CD4-positive, alpha-beta T cell (primary cell): Measurements from ENCODE around the gene MXI1. TPM values are rescaled to one million over a fixed set of nuclear protein-coding genes. Genes with fewer than 3 reads are reported as not detected.

Experiments
- ATAC-seq: fragments of 200-7000 bp; cut with Tn5 transposase; one replicate; pipeline ENCODE4 v1.10.0; 2022; ENCODE audit warnings: mild to moderate bottlenecking; ENCODE audit not compliant: poor library complexity
- CTCF ChIA-PET: fragments of 350-600 bp; sonication (Branson Sonifier 250); formaldehyde crosslinking; loops from one replicate; lab custom pipeline; 2021; ENCODE audit warnings: antibody characterized with exemption, inconsistent platforms; lab: Charles Lee
- POLR2A ChIA-PET: fragments of 350-600 bp; sonication (Branson Sonifier 250); formaldehyde crosslinking; loops from one replicate; lab custom pipeline; 2021; ENCODE audit warnings: antibody characterized with exemption, inconsistent platforms; lab: Charles Lee
- DNase-seq, 14 experiments: peaks; one replicate each; pipeline ENCODE4 v3.0.0-alpha.2; 2013 to 2020; ENCODE audit warnings: mixed read lengths in 2 of 14
- H3K27ac ChIP-seq, 2 donors: one replicate each; pipeline versions ENCODE4 v1.5.1 to v1.7.0; 2013; ENCODE audit warnings: low read length in 2 of 2, low read depth in 1 of 2, mild to moderate bottlenecking in 1 of 2
- H3K27me3 ChIP-seq, 2 experiments: 1 replicate in 1 of 2; 2 replicates in 1 of 2; pipeline versions ENCODE4 v1.6.1 to v1.7.0; 2013; ENCODE audit warnings: low read length in 2 of 2, control low read depth in 1 of 2, mild to moderate bottlenecking in 1 of 2, moderate library complexity in 1 of 2; ENCODE audit not compliant: insufficient read depth in 2 of 2, control insufficient read depth in 1 of 2
- H3K36me3 ChIP-seq: one replicate; pipeline ENCODE4 v1.6.1; 2013; ENCODE audit warnings: low read length, control low read depth; ENCODE audit not compliant: insufficient read depth
- H3K4me1 ChIP-seq: one replicate; pipeline ENCODE4 v1.6.1; 2013; ENCODE audit warnings: low read length, control low read depth; ENCODE audit not compliant: insufficient read depth
- H3K4me3 ChIP-seq: one replicate; pipeline ENCODE4 v1.5.1; 2013; ENCODE audit warnings: mild to moderate bottlenecking, low read length, moderate library complexity
- H3K9me3 ChIP-seq, 2 experiments: 1 replicate in 1 of 2; 2 replicates in 1 of 2; pipeline versions ENCODE4 v1.6.1 to v1.7.0; 2013; ENCODE audit warnings: low read length in 2 of 2, mild to moderate bottlenecking in 2 of 2, control low read depth in 1 of 2, moderate library complexity in 1 of 2; ENCODE audit not compliant: control insufficient read depth in 1 of 2, insufficient read depth in 1 of 2
- H3K27ac Mint-ChIP-seq: one replicate; pipeline ENCODE4 v1.8.0; 2020; ENCODE audit warnings: mixed read lengths
- H3K27me3 Mint-ChIP-seq: one replicate; pipeline ENCODE4 v1.8.0; 2021; ENCODE audit warnings: mixed read lengths
- H3K36me3 Mint-ChIP-seq: one replicate; pipeline ENCODE4 v1.8.0; 2021; ENCODE audit warnings: low read depth, mixed read lengths
- H3K4me1 Mint-ChIP-seq: one replicate; pipeline ENCODE4 v1.8.0; 2021; ENCODE audit warnings: low read depth, mixed read lengths
- H3K4me3 Mint-ChIP-seq: one replicate; pipeline ENCODE4 v1.8.0; 2020; ENCODE audit warnings: mild to moderate bottlenecking, mixed read lengths
- H3K9me3 Mint-ChIP-seq: one replicate; pipeline ENCODE4 v1.8.0; 2020; ENCODE audit warnings: mixed read lengths
- intact Hi-C, 2 experiments: fragments of 100-400 bp; cut with DNase I in 1 of 2; cut with micrococcal nuclease in 1 of 2; formaldehyde crosslinking; loops; one replicate each; pipeline versions ENCODE4 v1.15.1 to v1.9.0; 2023 to 2025; cut with DNase I, micrococcal nuclease
- total RNA-seq, 174 experiments: library from RNA in 2 of 174; stranded (reverse) in 2 of 174; gene quantifications; one replicate each; pipeline ENCODE4 v1.2.3 and lab custom pipeline; 2021 to 2026
- TF ChIP-seq, protein P1 (sequence below): fragments of 200-600 bp; IDR thresholded peaks from one replicate; pipeline ENCODE4 v1.8.0; 2022; ENCODE audit warnings: antibody characterized with exemption, mild to moderate bottlenecking

MXI1 gene
- total RNA-seq, 2 experiments from 2014 or later, result 74.3 to 84.3 TPM

- Histone ChIP-seq H3K4me3 (no peak overlapping the region), H3K27me3 (no peaks in the 10 kb centered on the region), H3K36me3 (peaks cover 2% of the 10 kb centered on the region), H3K4me1 (no peaks in the 10 kb centered on the region), H3K9me3 (no peaks in the 10 kb centered on the region), H3K27ac (no peak overlapping the region)
- Mint-ChIP-seq H3K27ac (no peak overlapping the region), H3K9me3 (no peaks in the 10 kb centered on the region), H3K36me3 (peaks cover 41% of the 10 kb centered on the region), H3K4me3 (no peak overlapping the region), H3K4me1 (peaks cover 31% of the 10 kb centered on the region), H3K27me3 (no peaks in the 10 kb centered on the region)
- TF ChIP-seq, protein P1, sequence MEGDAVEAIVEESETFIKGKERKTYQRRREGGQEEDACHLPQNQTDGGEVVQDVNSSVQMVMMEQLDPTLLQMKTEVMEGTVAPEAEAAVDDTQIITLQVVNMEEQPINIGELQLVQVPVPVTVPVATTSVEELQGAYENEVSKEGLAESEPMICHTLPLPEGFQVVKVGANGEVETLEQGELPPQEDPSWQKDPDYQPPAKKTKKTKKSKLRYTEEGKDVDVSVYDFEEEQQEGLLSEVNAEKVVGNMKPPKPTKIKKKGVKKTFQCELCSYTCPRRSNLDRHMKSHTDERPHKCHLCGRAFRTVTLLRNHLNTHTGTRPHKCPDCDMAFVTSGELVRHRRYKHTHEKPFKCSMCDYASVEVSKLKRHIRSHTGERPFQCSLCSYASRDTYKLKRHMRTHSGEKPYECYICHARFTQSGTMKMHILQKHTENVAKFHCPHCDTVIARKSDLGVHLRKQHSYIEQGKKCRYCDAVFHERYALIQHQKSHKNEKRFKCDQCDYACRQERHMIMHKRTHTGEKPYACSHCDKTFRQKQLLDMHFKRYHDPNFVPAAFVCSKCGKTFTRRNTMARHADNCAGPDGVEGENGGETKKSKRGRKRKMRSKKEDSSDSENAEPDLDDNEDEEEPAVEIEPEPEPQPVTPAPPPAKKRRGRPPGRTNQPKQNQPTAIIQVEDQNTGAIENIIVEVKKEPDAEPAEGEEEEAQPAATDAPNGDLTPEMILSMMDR, result no peak
- ChIA-PET CTCF (no interaction called here), POLR2A (no interaction called here)
- DNase-seq, result no peak
- no peak for ATAC-seq
- intact Hi-C loops, result no loop called here
Measured at GRCh38 chr10:110252151-110252550, 44.7 kb downstream of the MXI1 start.

GRCh38 chr10:110254467-110254866 lies 47.1 kb downstream of the MXI1 start:
- H3K4me1 Mint-ChIP-seq, result peaks cover 31% of the 10 kb centered on the region
- ChIA-PET POLR2A (interaction anchor here (1.0 kb wide), 1 partner anchor 46 kb away, joined by 3 read pairs; no protein-coding TSS in a partner anchor), CTCF (interaction anchor here (0.8 kb wide), 1 partner anchor 115 kb away, joined by 3 read pairs; no protein-coding TSS in a partner anchor)
- no peak for ATAC-seq
- H3K27me3 Mint-ChIP-seq, result no peaks in the 10 kb centered on the region
- Histone ChIP-seq H3K9me3 (no peaks in the 10 kb centered on the region), H3K4me3 (no peak overlapping the region), H3K4me1 (no peaks in the 10 kb centered on the region), H3K27me3 (no peaks in the 10 kb centered on the region), H3K27ac (no peak overlapping the region), H3K36me3 (peaks cover 2% of the 10 kb centered on the region)
- TF ChIP-seq, protein P1, result no peak
- intact Hi-C loops, result no loop called here
- no peaks in the 10 kb centered on the region for H3K9me3 Mint-ChIP-seq
- no peak overlapping the region for H3K4me3 Mint-ChIP-seq
- H3K27ac Mint-ChIP-seq, result no peak overlapping the region
- DNase-seq, result no peak
- H3K36me3 Mint-ChIP-seq, result peaks cover 33% of the 10 kb centered on the region

- H3K27ac Mint-ChIP-seq, result no peak overlapping the region
- Histone ChIP-seq H3K36me3 (peaks cover 2% of the 10 kb centered on the region), H3K4me1 (no peaks in the 10 kb centered on the region), H3K27ac (no peak overlapping the region), H3K4me3 (no peak overlapping the region), H3K9me3 (no peaks in the 10 kb centered on the region), H3K27me3 (no peaks in the 10 kb centered on the region)
- H3K36me3 Mint-ChIP-seq, result peaks cover 23% of the 10 kb centered on the region
- H3K9me3 Mint-ChIP-seq, result no peaks in the 10 kb centered on the region
- DNase-seq (no peak), ATAC-seq (no peak)
- TF ChIP-seq, protein P1, result no peak
- no peak overlapping the region for H3K4me3 Mint-ChIP-seq
- H3K4me1 Mint-ChIP-seq, result peaks cover 20% of the 10 kb centered on the region
- ChIA-PET POLR2A (no interaction called here), CTCF (interaction anchor here (1.7 kb wide), 2 partner anchors 16 to 20 kb away, joined by 3 to 5 read pairs; no protein-coding TSS in a partner anchor)
- no peaks in the 10 kb centered on the region for H3K27me3 Mint-ChIP-seq
- intact Hi-C loops, result no loop called here
Measured at GRCh38 chr10:110258542-110258941, 51.1 kb downstream of the MXI1 start.
